HG03558 (cell line): ENCODE results near the gene SMAD5.

ENCODE experiments used
- ATAC-seq: cut with Tn5 transposase; IDR thresholded peaks from one replicate; pipeline ENCODE4 v1.9.1; 2021; ENCODE audit warnings: moderate number of reproducible peaks; ENCODE audit not compliant: unreplicated experiment; ENCODE audit errors: extremely low read depth

SMAD5 gene

GRCh38 chr5:136192526-136193321, 60.1 kb downstream of the SMAD5 start, which contains the start of gene SMIM32:
Gene SMIM32, minus strand, starts transcription at chr5:136193162. Its CDS starts 638 bp downstream, at chr5:136192524.
- no peak for ATAC-seq

GRCh38 chr5:136193322-136193935, 60.8 kb downstream of the SMAD5 start:
- ATAC-seq: no peak

GRCh38 chr5:136194576-136194975, 61.9 kb downstream of the SMAD5 start:
- no peak for ATAC-seq

- ATAC-seq: no peak
Measured at GRCh38 chr5:136195971-136196820, 63.6 kb downstream of the SMAD5 start.

DNA sequence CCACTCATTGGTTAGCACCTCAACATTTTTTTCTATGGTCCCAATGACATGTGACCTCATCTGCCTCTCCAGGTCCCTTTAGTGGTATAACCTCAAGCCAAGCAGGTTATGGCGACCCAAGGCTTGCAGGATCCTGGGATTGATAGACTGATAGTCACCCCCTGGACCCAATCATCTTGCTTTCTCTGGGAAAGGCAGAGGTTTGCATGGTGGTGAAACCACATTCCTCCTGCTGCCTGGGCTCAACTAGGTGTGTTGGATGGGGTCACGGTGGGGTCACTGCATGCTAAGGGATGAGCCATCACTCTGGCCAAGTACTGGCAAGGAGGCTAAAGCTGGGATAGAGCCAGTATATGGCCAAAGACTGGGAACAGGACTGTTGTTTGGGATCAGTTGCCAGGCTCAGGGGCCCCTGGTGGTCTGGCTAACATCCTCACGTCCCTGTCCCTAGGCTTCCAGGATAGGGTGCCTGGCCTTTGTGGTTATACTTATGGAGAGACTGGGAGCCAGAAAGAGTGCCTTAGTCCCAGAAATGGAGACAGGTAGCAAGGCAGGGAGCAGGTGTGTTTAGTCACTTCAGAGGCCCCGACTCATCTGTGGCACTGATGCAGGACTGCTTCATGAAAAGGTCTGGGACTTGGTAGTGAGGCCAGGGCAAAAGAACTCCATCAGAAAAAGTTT, 65.0 kb downstream of the SMAD5 start:
- ATAC-seq: no peak

DNA sequence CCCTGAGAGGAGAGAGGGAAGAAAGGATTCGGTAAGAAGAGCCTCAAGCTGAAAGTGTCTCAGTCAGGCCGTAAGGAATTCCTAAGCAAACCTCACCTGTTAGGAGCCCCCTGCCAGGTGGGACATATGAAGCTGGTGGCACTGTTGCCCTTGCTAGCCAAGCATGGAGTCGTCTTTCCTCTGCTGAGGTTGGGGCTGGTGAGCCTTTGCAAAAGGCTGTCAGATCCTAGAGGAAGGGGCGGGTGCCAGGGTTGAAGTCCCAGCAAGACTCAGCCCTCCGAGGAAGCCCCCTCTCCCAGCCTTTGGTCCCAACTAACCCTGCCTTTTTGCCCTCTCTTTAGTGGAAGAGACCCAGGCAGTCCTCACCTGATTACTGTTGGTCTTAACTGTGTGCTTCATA, 65.8 kb downstream of the SMAD5 start:
- ATAC-seq: no peak

- ATAC-seq: no peak
Measured at GRCh38 chr5:136199408-136199807, 66.8 kb downstream of the SMAD5 start.

- no peak for ATAC-seq
Measured at GRCh38 chr5:136200130-136200529, 67.5 kb downstream of the SMAD5 start.

GRCh38 chr5:136200761-136201160, 68.1 kb downstream of the SMAD5 start:
- ATAC-seq: no peak

- ATAC-seq: no peak
Measured at GRCh38 chr5:136201870-136202269, 69.2 kb downstream of the SMAD5 start.

DNA sequence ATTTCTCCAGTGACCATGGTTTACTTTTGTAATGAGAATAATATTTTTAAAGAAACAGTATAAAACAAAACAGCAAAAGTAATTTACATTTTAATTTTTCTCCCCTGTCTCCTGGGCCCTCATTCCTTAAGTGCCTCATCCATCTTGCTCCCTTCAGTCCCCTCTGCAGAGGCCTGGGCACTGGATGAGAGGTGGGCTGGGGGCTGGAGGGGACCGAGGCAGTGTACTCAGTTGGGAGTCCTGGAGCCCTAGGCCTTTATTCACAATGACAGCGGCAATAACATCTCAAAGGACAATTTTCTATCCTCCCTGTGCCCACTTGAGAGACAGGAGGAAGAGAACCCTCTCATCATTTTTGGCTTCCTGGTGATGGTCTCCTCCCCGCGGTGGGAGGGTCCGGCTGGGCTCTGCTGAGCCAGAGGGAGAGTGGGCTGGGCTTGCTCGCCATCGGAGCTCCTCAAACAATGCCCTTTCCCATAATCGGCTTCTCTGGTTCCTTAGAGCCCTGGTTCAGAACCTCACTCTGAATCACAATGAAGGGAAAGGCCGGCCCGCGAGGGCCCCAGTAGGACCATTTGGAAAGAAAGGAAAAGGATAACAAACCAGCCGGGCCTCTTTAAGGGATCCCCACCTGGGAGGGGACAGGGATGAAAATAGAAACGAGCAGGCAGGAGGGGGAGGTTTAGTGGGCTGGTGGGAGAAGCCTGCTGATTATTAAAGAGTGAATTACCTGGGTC, 70.0 kb downstream of the SMAD5 start:
- no peak for ATAC-seq

GRCh38 chr5:136203303-136203922, 70.8 kb downstream of the SMAD5 start:
- no peak for ATAC-seq

GRCh38 chr5:136205061-136205702, 72.5 kb downstream of the SMAD5 start:
- ATAC-seq: no peak

- ATAC-seq: no peak
Measured at GRCh38 chr5:136205941-136206340, 73.3 kb downstream of the SMAD5 start.

DNA sequence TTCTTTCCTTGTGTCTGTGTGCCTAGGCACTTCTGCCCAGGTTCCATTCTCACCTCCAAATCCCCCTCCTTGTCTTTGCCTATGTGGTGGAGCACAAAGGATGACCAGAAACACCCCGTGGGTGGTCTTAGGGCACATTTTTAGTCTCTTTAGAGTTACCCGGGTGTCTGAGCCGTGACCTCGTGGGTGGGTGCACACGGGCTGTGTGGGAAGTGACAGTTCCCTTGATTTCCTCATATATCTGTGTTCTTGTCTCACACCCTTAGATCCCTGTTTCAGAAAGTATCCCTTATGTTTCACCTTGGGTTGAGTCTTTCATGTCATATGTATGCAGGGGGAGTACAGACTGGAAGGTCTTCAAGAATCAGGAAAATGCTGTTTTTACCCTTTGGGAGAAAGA, 73.7 kb downstream of the SMAD5 start:
- no peak for ATAC-seq

DNA sequence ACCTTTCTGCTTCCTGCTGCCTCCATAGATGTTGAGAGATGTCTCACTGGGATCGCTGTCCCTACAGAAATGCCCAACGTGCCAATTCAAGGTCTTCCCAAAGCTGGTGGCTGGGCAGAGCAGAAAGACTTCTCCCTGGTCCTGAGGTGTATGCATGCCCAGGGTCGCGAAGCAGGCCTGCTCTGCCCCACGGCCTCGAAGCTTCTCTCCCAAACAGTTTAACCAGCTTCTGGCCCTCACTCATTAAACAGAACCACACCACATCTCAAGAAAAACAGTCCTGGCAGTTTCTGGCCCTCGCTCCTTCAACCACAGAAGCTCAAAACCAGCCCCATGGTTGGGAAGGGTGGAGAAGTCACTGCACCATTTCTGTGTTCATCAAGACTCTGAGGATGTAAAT, 75.0 kb downstream of the SMAD5 start:
- no peak for ATAC-seq

DNA sequence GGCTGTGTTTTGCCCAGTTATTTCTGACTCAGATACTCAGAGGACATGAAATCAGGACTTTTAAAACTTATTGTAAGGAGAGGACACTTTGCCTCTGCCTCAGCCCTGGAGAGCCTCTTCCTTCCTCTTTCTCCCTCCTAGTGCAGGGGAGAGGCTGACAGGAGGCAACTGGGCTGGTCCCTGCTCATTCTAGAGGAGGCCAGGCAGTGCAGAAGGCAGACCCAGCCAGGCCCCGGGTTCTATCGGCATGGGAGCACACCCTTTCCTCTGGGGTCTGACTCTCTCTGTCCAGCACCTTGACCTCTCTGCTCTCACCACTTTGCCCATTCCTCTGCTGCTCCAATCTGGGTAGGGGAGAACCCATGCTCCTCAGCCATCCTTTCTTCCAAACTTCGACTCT, 76.3 kb downstream of the SMAD5 start:
- ATAC-seq: no peak

DNA sequence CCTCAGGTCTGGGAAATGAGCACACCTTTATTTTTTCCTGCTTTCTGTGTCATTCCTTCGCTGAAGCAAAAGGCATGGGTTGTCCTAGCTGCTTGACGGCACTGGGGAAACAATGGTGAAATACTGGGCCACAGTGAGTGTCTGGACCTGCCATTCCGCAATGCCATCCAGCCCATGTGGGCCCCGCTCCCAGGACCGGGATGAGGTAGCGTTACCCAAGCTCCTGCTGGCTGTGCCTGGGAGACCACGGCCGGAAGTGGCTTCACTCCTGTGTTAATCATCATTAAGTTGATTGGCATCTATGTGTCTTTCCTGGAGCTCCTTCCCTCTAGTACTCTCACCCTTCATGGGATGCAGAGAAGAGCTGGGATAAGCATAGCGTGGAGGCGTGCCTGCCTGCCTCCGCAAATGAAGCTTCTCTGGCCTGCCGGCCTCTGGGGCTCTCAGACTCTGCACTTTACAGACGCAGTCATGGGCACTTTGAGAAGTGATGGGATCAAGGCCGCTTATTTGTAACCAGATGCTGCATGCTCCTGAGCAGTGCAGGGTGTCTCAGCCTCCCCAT, 76.8 kb downstream of the SMAD5 start:
- ATAC-seq: no peak

DNA sequence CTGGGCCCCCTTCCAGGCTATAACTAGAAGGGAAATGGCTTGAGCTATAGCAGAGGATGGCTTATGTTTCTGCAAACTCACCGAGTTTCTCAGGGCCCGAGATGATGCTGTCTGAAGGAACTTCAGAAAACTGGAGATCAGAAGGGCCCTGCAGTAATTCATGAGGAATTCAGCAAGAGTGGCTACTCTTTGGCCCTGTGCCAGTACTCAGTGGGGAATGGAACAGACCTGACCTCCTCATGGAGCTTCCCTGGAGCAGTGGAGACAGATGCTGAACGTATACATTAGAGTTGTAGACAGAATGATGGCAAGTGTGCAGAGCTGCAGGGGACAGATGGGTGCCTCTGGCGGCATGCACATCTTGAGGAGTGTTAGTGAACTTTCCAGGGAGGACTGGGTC, 77.6 kb downstream of the SMAD5 start:
- no peak for ATAC-seq
